ENCODE measurements around the gene ADIPOQ. TPM values are rescaled to one million over a fixed set of nuclear protein-coding genes. Genes with fewer than 3 reads are reported as not detected.
"Not testable (repeated sequence)": the region's sequence is repeated elsewhere in the genome, so short reads cannot be mapped to it uniquely, and the experiment has no call there.

The ADIPOQ gene
- under 0.01 TPM in 2 replicates for total RNA-seq

DNA sequence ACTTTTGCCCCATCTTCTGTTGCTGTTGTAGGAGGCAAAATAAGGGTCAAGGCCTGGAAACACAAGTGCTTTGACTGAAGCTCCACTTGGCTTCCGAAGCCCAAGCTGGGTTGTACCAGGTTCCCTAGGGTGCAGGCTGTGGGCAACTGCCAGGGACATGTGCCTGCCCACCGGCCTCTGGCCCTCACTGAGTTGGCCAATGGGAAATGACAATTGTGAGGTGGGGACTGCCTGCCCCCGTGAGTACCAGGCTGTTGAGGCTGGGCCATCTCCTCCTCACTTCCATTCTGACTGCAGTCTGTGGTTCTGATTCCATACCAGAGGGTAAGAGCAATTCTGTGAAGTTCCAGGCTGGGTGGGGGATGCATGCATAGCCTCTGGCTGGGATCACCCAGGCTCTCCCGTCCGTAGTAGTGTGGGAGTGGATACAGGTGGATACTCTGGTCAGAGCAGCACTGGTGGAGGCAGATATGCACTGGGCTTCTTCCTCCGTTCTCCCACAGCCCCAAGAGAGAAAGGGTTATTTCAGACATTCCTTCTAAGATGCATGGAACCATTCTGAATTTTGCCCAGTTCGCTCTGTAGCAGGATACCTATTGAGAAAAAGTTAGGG, at the start of gene ADIPOQ:
Gene ADIPOQ, plus strand, starts transcription at position 285 of the 613 bp plus-strand sequence. CDS start 10,349 bp downstream, outside the sequence.
- H3K27ac ChIP-seq (ENCODE audit: low read depth, low read length), result no peak within 1 kb of the TSS
- no peaks in the 10 kb centered on the region for H3K9me3 ChIP-seq (ENCODE audit: low read depth, low read length)
- H3K4me1 ChIP-seq (ENCODE audit: insufficient read depth, low read length), result peaks cover 4% of the 10 kb centered on the region
- H3K36me3 ChIP-seq (ENCODE audit: insufficient read depth, low read length), result no peaks in the 10 kb centered on the region
- TF ChIP-seq CTCF (IDR thresholded peaks at IDR 0.05; ENCODE audit: extremely low read depth, low read depth, low read length), result no peak
- no peak within 1 kb of the TSS for H3K4me2 ChIP-seq (ENCODE audit: insufficient read depth, low read length)
- H2AFZ ChIP-seq (ENCODE audit: low read length), result peak within 1 kb of the TSS; percentile 8
- H4K20me1 ChIP-seq (ENCODE audit: insufficient read depth, low read length), result no peaks in the 10 kb centered on the region
- no peak within 1 kb of the TSS for H3K4me3 ChIP-seq (ENCODE audit: insufficient read depth, low read length)
- no peaks in the 10 kb centered on the region for H3K79me2 ChIP-seq (ENCODE audit: insufficient read depth, low read length)
- no peak for DNase-seq (ENCODE audit: insufficient read length, low spot score, missing footprints)
- H3K27me3 ChIP-seq (ENCODE audit: insufficient read depth, low read length), result peaks cover 26% of the 10 kb centered on the region

GRCh38 chr3:186798239-186798874, 44.2 kb upstream of the ADIPOQ start:
- Histone ChIP-seq H2AFZ (ENCODE audit: low read length) (no peak overlapping the region), H3K9me3 (ENCODE audit: low read depth, low read length) (no peaks in the 10 kb centered on the region), H4K20me1 (ENCODE audit: insufficient read depth, low read length) (no peaks in the 10 kb centered on the region), H3K79me2 (ENCODE audit: insufficient read depth, low read length) (no peaks in the 10 kb centered on the region), H3K4me1 (ENCODE audit: insufficient read depth, low read length) (no peaks in the 10 kb centered on the region), H3K27me3 (ENCODE audit: insufficient read depth, low read length) (no peaks in the 10 kb centered on the region), H3K27ac (ENCODE audit: low read depth, low read length) (no peak overlapping the region), H3K4me3 (ENCODE audit: insufficient read depth, low read length) (no peak overlapping the region), H3K36me3 (ENCODE audit: insufficient read depth, low read length) (peaks cover 29% of the 10 kb centered on the region), H3K4me2 (ENCODE audit: insufficient read depth, low read length) (no peak overlapping the region)
- TF ChIP-seq CTCF (IDR thresholded peaks at IDR 0.05; ENCODE audit: extremely low read depth, low read depth, low read length), result no peak
- DNase-seq (ENCODE audit: insufficient read length, low spot score, missing footprints), result no peak

GRCh38 chr3:186800285-186800684, 42.2 kb upstream of the ADIPOQ start:
- Histone ChIP-seq H3K27me3 (ENCODE audit: insufficient read depth, low read length) (no peaks in the 10 kb centered on the region), H3K4me2 (ENCODE audit: insufficient read depth, low read length) (no peak overlapping the region), H3K9me3 (ENCODE audit: low read depth, low read length) (no peaks in the 10 kb centered on the region), H3K4me3 (ENCODE audit: insufficient read depth, low read length) (no peak overlapping the region), H4K20me1 (ENCODE audit: insufficient read depth, low read length) (no peaks in the 10 kb centered on the region), H3K36me3 (ENCODE audit: insufficient read depth, low read length) (peaks cover 28% of the 10 kb centered on the region), H3K27ac (ENCODE audit: low read depth, low read length) (no peak overlapping the region), H2AFZ (ENCODE audit: low read length) (no peak overlapping the region), H3K4me1 (ENCODE audit: insufficient read depth, low read length) (peaks cover under 1% of the 10 kb centered on the region), H3K79me2 (ENCODE audit: insufficient read depth, low read length) (peaks cover 9% of the 10 kb centered on the region)
- DNase-seq (ENCODE audit: insufficient read length, low spot score, missing footprints), result no peak
- TF ChIP-seq CTCF (IDR thresholded peaks at IDR 0.05; ENCODE audit: extremely low read depth, low read depth, low read length), result no peak

DNA sequence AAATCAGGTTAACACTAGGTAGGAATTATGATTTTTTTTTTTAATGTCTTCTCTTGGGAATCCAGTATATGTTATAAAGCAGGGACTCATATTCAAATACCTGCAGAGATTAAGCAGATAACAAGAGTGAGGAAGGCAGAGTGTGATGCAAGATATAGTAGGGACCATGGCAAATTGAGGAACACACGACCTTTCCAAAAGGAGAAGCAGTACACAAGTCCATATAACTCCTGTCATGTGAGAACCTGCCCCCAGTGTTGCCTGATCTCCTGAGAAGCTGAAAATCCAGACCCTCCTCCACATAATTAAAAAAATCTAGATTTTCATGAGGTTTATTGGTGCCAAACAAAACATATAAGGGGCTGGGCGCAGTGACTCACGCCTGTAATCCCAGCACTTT, 39.8 kb upstream of the ADIPOQ start:
- Histone ChIP-seq H3K4me2 (ENCODE audit: insufficient read depth, low read length) (no peak overlapping the region), H3K4me3 (ENCODE audit: insufficient read depth, low read length) (no peak overlapping the region), H2AFZ (ENCODE audit: low read length) (no peak overlapping the region), H3K27ac (ENCODE audit: low read depth, low read length) (no peak overlapping the region), H3K27me3 (ENCODE audit: insufficient read depth, low read length) (no peaks in the 10 kb centered on the region), H3K9me3 (ENCODE audit: low read depth, low read length) (no peaks in the 10 kb centered on the region), H3K36me3 (ENCODE audit: insufficient read depth, low read length) (peaks cover 22% of the 10 kb centered on the region), H3K79me2 (ENCODE audit: insufficient read depth, low read length) (peaks cover 20% of the 10 kb centered on the region), H3K4me1 (ENCODE audit: insufficient read depth, low read length) (peaks cover 13% of the 10 kb centered on the region), H4K20me1 (ENCODE audit: insufficient read depth, low read length) (no peaks in the 10 kb centered on the region)
- TF ChIP-seq CTCF (IDR thresholded peaks at IDR 0.05; ENCODE audit: extremely low read depth, low read depth, low read length), result no peak
- DNase-seq (ENCODE audit: insufficient read length, low spot score, missing footprints), result no peak

- H3K4me2 ChIP-seq (ENCODE audit: insufficient read depth, low read length); H2AFZ ChIP-seq (ENCODE audit: low read length); H3K27me3 ChIP-seq (ENCODE audit: insufficient read depth, low read length); H3K9me3 ChIP-seq (ENCODE audit: low read depth, low read length); DNase-seq (ENCODE audit: insufficient read length, low spot score, missing footprints); H4K20me1 ChIP-seq (ENCODE audit: insufficient read depth, low read length); H3K4me3 ChIP-seq (ENCODE audit: insufficient read depth, low read length); H3K27ac ChIP-seq (ENCODE audit: low read depth, low read length): not testable (repeated sequence)
- peaks cover 20% of the 10 kb centered on the region for H3K36me3 ChIP-seq (ENCODE audit: insufficient read depth, low read length)
- H3K4me1 ChIP-seq (ENCODE audit: insufficient read depth, low read length), result peaks cover 13% of the 10 kb centered on the region
- peaks cover 20% of the 10 kb centered on the region for H3K79me2 ChIP-seq (ENCODE audit: insufficient read depth, low read length)
Measured at GRCh38 chr3:186803447-186803846, 39.1 kb upstream of the ADIPOQ start.

Data from osteoblast (primary cell).